GM19035 (cell line): ENCODE data around the gene TBC1D22A.

ENCODE experiments used
- ATAC-seq: cut with Tn5 transposase; IDR thresholded peaks from one replicate; pipeline ENCODE4 v1.9.1; 2021; ENCODE audit not compliant: unreplicated experiment

TBC1D22A gene

DNA sequence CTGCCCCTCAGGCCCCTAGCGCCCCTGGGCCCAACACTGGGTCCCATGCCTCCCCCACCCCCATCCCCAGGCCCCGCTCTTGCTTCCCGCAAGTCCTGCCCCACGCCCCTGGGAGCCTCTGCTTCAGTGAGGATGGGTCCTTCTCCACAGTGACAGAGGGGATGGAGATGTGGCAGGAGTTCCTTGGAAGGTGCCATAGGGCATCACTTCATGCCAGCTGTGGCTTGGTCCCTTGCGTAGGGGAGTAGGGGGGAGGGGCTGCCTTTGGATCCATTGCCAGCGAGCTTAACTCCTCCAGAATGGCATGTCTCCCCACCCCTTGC is 9.5 kb upstream of the TBC1D22A start:
- ATAC-seq = no peak

DNA sequence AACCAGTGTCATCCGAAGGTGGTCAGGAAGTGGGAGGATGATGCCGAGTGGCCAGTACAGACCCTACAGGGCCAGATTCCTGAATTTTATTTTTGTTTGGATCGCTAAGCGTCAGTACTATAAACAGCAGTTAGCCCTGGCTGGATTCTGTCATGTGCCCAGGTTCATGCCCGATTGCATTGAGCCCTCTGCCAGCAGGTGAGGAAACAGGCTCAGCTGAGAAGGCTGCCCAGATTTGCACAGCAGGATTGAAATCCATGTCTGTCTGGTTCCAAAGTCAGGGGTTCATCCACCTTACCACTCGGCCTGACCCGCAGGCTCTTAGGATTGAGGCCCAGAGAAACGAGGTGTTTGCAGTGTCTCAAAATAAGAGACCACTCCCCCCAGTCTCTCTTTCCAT is 9.1 kb upstream of the TBC1D22A start:
- ATAC-seq = no peak

DNA sequence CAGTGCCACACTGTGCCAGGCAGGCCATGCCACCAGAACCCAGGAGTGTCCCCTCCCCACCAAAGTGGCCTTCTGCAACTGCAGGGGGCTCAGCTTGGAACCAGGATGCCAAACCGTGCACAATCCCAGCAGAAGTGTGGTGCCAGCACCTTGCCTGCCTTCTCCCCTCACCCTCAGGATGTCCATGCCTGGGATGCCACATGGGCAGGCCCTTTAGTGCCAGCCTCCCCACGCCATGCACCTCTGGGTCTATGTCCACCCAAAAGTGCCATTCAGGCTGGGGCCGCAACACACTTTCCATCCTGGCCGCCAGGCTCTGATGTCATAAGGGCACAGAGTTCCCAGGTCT is 8.7 kb upstream of the TBC1D22A start:
- ATAC-seq = no peak

DNA sequence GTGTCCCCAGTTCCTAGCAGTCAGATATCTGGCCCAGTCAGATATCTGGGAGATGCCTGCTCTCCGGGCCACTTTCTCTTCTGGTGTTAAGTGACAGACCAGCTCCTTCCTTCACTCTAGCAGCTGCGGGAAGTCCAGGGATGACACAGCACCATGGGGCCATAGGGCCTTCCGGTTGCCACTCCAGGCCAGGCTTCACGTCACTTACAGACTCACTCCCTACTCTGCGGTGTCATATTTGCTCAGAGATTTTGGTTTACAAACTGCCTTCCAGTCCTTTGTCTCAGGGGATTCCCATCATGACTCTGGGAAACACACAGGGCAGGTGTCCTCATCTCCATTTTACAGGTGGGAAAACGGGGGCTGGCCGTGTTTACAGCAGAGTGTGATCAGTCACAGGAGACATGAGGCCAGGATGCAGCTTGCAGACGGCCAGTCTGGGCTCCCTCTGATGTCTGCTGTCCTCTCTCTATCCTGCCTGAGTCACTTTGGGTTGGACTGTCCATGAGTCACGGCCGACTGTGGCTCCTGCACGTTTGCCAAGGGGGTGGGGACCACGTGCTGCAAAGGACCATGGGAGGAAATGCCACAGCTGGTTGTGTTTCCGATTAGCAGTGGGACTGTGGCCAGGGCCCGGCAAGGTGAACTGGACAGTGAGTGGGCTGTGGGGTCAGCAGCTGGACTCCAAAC is 8.2 kb upstream of the TBC1D22A start:
- ATAC-seq = no peak

DNA sequence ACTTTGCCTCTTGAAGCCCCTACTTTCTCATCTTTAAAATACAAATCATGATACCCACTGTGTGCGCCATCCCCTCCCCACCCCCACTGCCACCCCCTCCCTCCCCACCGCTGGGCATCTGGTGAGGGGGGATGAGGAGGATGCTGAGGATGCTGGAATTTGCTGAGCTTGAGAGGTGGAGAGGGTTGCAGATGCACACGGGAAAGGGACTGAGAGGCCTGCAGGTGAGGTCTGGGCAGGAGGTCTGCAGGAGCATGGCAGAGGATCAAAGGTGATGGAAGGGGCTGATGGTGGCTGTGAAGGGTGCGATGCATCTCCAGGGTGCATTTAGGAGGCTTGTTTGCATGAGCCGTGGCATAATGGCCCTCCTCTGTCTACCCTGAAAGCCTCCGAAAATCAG is 7.6 kb upstream of the TBC1D22A start:
- ATAC-seq = no peak

DNA sequence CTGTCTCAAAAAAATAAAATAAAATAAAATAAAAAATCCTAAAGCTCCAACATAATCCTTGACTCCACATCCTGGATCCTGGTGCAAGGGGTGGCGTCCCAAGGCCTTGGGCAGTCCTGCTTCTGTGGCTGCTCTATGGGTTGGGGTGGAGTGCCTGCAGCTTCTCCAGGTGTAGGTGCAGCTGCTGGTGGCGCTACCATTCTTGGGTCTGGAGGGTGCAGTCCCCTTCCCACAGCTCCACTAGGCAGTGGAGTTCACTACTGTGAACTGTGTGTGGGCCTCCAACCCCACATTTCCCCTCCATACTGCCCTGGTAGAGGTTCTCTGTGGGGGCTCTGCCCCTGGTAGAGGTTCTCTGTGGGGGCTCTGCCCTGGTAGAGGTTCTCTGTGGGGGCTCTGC is 6.9 kb upstream of the TBC1D22A start:
- ATAC-seq = no peak

DNA sequence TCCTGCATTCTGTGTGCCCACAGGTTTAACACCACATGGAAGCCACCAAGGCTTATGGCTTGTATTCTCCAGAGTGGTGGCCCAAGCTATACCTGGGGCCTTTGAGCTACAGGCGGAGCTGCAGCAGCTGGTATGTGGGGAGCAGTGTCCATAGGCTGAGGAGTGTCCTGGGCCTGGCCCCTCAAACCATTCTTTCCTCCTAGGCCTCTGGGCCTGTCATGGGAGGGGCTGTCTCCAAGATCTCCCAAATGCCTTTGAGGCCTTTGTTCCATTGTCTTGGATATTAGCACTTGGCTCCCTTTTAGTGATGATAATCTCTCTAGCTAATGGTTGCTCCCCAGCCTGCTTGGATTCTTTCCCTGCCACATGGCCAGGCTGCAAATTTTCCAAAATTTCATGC is 6.4 kb upstream of the TBC1D22A start:
- no peak for ATAC-seq

DNA sequence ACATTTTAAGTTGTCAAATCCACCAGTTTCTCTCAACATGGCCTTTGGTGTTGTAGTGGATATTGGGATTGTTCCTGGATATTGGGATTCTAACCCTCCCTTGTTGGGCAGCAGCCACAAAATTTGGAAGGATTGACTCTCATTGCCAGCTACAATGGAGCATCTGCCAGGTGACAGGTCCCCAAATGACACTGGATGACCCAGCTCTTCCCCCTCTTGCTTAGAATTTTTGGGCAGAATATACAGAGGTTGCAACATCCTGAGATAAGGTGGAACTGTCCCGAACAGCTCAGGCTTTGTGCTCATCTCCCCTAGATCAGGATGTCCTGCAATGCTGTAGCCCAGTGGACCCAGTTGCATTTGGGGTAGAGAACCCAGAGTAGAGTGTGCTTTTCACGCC is 5.3 kb upstream of the TBC1D22A start:
- ATAC-seq = no peak

DNA sequence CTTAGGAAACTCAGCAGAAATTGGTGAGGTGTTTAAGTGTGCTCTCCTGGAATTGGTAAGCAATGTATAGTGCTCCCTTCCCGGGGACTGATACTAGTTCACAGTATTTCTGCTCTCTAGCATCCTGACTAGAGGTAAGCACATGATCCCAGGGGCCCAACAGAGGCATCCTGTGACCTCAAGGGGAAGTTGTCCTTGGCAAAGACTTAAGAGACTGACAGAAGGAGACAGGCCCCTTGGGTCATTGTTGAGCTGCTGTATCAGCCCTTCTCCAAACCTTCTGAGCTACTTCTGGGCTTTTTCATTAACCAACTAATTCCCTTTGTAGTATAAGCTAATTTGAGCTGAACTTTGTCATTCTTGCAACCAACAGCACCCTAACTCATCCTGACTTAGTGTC is 4.3 kb upstream of the TBC1D22A start:
- no peak for ATAC-seq

DNA sequence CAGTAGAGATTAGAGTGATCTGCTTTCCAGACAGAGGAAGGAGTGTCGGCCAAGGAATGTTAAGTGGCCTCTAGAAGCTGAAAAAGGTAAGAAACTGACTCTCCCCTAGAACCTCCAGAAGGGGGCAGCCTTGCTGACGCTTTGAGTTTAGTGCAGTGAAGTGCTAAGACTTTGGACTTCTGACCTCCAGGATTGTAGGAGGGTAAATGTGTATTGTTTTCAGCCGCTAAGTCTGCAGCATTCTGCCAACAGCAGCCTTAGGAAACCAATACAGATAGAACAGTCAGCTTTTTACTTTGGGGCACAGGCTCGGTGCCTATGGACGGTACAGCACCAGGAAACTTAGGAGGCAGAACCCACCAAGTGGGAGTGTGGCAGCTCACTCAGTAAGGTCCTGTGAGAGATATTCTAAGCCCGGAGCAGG is 3.6 kb upstream of the TBC1D22A start:
- no peak for ATAC-seq

DNA sequence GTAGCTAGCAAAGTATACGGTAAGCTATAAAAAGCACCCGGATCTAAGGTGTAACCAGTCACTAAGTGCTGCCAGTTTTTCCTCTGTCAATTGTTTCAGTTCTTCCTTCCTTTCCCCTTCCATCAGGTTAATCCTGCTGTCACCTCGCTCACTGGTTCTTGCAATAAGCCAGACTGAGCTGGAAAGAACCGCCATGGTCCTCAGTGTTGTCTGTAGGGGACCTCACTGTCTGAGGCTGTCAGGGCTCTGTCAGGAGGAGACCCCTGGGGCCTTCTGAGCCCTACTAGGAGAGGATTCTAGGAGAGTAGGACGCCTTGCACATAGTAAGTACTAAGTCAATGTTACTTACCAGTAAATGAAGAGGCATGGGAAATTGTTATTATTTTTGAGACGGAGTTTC is 1.4 kb upstream of the TBC1D22A start:
- no peak for ATAC-seq

DNA sequence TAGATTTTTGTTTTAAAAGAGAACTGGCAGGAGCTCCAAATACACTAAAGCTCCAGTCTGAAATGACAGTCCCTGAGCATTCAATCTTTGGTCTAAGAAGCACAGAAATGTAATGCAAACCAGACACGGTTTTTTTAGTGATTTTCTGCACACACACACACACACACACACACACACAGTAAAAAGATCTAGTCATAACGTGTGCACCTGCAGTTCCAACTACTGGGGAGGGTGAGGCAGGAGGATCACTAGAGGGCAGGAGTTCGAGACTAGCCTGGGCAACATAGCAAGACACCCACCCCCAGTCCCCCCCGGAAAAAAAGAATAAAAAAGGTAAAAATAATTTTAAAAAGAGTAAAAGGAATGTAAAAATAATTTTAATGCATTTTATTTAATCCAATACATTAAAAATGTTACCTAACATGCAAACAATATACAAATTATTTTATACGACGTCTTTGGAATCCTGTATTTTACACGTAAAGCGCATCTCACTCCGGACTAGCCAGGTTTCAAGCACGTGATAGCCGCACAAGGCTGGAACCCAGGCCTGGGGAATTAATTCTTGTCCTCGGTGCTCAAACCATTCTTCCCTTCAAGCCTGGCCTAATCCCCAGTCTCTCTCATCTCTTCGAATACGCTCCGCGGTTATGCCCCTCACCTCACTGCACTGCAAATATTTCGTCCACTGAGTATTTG is 762 bp upstream of the TBC1D22A start:
- ATAC-seq = no peak

DNA sequence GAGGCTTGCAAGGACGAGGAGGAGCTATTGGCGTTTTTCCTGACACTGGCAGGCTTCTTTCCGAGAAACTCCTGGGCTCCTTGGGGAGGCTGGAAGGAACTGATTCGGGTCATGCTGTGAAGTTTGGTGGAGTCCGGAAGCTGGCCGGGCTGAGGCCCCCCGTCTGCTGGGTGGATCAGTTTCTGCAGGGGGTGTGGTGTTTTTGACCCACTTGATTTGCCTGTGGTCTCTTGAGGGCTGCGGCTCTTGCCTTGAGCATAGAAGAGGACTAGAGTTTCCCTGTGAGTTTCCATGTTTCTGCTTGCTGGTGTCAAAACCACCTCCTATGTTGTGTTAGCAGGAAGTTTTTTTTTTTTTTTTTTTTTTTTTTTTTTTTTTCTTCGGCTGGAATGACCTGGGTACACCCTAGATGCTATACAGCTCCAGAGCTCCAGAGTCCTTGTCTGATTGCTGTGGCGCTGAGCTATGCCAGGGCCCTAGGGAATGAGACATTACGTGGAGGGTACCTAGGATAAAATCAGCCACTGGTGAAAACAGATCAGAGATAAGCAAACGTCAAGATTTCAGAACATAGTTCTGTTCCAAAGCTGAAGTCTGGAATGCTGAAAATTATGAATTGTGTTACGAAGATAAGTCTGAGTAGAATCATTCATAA is 728 bp downstream of the TBC1D22A start:
- ATAC-seq = peak; percentile 51

DNA sequence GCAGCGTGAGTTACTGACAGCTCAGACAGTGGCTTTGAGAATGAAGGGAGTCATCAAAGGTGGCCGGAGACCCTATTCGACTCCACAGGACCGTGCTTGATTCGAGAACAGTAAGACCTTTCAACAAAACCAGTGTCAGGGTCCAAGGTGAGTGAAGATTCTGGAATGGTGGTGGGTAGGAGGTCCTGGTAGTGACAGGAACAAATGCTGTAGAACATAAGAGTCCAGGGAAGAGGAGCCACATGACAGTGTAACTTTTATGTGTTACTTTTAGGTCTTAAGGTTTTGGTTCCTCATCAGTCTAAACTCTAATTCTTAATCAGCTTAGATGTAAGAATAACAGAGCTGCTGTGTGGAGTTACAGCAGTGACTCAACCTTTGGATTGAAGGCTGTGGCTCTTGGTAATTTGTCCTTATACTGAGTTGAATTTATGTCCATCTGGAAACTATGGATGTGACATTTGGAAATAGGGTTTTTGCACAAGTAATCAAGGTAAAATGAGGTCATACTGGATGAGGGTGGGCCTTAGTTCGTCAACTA is 1.8 kb downstream of the TBC1D22A start:
- ATAC-seq = no peak

DNA sequence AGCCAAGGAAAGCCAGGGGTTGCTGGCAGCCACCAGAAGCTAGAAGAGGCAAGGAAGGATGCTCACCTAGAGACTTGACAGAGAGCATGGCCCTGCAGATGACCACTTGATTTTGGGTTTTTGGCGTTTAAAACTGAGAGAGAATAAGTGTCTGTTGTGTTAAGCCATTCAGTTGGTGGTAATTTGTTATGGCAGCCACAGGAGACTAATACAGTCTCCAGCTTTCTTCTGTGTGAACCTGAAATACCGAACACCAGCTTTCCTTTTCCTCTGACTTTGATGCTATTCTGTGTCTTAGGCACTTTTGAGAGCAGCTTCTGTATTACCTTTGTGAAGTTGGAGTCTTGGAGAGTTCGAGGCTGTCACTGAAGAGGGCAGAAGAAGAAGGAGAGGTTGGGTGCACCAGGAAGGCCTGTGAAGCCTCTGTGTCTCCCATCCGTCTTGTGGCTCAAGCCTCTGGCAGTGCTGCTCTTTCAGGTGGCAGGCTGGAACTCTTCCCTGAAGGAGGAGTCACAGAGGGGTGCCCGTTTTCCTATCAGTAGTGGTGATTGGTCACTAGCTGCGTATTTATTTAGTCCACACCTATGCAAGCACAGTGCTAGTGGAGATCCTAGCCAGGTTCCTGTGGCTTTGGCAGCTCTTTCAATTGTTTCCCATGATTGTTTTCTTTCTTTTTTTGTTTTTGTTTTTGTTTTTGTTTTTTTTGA is 2.5 kb downstream of the TBC1D22A start:
- ATAC-seq = no peak

DNA sequence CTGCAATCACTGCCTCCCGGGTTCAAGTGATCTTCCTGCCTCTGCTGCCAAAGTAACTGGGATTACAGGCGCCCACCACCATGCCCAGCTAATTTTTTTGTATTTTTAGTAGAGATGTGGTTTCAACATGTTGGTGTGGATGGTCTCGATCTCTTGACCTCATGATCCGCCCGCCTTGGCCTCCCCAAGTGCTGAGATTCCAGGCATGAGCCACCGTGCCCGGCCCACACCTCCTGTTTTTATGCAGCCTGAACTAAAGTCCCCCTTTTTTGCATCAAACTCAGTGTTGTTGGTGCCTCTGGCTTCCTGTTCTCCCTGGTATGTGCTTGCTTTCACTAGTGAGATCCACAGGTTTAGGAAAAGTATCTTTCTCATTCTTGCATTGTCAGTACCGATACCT is 4.2 kb downstream of the TBC1D22A start:
- ATAC-seq = no peak

DNA sequence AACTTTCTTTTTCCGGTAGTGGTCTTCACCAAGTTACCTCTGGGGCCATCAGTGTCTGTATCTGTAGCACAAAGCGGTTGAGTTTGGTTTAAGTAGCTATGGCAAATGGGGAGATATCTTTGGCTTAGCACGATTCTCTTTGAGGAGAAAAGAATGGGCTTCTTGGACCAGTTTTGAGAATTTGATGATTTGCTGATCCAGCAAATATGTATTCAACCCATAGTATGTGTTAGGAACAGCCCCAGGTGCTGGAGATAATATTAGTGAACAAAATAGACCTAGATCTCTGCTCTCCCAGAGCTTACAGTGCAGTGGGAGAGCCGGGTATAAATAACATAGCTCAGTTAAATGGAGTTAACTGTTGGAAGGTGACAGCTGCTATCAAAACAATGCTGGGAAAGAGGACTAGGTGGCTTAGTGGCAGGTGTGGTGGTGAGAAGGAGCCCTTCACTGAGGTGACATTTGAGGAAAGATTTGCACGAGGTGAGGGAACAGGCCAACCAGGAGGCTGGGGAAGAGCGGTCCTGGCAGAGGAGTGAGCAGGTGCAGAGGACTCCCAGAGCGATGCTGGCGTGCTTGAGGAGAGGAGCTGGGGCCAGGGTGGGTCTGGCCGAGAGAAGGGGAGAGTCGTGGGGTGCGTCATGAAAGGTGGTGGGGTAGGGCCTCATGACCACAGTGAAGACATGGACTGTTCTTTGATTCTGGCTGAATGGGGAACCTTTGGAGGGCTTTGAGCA is 5.0 kb downstream of the TBC1D22A start:
- ATAC-seq = no peak

DNA sequence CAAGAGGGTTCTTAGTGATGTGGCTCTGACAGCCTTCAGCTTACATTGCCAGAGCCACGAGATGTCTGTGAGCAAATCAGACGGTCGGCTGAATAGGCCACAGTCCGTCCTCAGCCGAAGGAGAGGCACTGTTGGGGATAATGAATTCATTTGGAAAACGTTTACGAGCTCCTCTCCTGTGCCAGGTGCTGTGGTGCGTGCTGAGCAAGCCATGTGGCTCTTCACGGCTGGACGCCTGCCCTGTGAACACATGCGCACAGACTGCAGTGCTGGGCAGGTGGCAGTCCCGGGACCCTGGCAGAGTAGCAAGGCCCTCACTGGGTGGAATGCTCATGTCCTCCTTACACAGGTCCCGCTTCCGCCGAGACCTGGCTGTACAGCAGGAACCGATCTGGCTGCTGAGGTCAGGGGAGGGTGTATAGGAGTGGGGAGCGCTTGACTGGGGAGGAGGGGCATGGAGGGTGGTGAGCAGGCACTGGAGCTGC is 6.8 kb downstream of the TBC1D22A start:
- no peak for ATAC-seq

DNA sequence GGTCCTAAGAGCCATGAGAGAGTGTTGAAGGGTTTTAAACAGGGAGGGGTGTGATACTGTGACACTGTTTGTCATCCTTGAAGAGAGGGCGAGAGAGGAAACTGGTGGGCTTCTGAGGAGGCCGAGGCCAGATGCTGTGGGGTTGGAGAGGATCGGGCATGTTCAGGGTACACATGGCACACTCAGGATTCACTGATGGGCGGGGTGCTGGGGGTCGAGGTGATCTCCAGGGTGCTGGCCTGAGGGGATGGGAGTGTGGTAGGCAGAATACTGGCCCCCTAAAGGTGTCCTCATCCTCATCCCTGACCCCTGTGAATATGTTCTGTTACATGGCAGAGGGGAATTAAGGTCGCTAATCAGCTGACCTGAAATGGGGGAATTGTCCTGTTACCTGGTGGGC is 7.3 kb downstream of the TBC1D22A start:
- no peak for ATAC-seq

DNA sequence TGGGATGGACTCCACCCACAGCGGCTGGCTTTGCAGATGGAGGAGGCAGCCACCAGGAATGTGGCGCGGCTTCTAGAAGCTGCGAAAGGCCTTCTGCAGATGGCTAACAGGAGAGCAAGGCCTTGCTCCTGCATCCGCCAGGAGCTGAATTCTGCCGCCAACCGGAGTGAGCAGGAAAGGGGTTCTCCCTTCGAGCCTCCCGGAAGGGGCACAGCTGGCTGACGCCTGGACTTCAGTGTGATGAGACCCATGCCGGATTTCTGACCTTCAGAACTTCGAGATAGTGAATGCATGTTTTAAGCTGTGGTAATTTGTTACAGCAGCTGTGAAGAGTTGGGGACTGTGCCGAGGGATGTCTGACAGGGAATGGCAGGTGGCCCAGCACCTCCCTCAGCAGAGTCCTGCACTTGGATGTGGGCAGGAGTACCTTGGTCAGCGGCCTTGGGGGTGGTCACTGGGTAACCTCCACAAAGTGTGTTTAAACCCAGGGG is 7.7 kb downstream of the TBC1D22A start:
- ATAC-seq = no peak

DNA sequence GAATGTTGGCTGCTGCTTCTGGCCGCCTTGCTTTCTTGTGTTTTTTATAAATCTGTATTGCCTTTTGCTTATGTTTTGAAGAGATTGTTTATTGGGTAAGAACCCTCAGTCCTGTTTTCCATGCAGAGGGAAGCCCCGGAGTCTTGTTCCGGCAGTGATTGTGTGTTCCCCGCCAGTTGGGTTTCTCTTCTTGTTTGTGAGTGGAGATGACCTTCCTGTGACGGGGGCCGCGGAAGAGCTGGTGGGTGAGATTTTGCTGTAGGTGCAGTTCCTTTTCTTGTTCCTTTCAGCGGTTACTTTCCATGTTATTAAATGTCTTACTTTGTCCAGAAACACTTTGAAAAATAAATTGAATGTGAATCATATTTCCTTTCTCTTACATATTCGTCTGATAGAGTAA is 8.3 kb downstream of the TBC1D22A start:
- ATAC-seq = no peak
